IPS-18a (cell line): ENCODE data around the gene CUTA.
"Not testable (repeated sequence)": the region's sequence is repeated elsewhere in the genome, so short reads cannot be mapped to it uniquely, and the experiment has no call there.

Experiments used
- H3K27ac ChIP-seq: one replicate; pipeline ENCODE4 v1.5.1; 2013; ENCODE audit warnings: low read length
- H3K27me3 ChIP-seq: one replicate; pipeline ENCODE4 v1.6.1; 2013; ENCODE audit warnings: mild to moderate bottlenecking, low read length; ENCODE audit not compliant: control insufficient read depth, insufficient read depth
- H3K36me3 ChIP-seq: one replicate; pipeline ENCODE4 v1.6.1; 2013; ENCODE audit warnings: low read depth, low read length; ENCODE audit not compliant: control insufficient read depth
- H3K4me1 ChIP-seq: one replicate; pipeline ENCODE4 v1.6.1; 2013; ENCODE audit warnings: low read depth, low read length; ENCODE audit not compliant: control insufficient read depth
- H3K4me3 ChIP-seq: one replicate; pipeline ENCODE4 v1.5.1; 2013; ENCODE audit warnings: low read length
- H3K9ac ChIP-seq: one replicate; pipeline ENCODE4 v1.6.1; 2013; ENCODE audit warnings: mild to moderate bottlenecking, low read length, moderate library complexity
- H3K9me3 ChIP-seq: one replicate; pipeline ENCODE4 v1.6.1; 2013; ENCODE audit warnings: low read depth, low read length; ENCODE audit not compliant: control insufficient read depth

CUTA gene

DNA sequence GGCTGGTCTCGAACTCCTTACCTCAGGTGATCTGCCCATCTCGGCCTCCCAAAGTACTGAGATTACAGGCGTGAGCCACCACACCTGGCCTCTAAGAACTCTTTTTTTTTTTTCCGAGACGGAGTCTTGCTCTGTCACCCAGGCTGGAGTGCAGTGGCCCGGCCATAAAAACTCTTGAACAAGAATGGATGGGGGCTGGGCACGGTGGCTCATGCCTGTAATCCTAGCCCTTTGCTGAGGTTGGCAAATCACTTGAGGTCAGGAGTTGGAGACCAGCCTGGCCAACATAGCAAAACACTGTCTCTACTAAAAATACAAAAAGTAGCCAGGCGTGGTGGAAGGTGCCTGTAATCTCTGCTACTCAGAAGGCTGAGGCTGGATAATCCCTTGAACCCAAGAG is 46.0 kb downstream of the CUTA start:
- not testable (repeated sequence) for H3K4me3 ChIP-seq, H3K9me3 ChIP-seq, H3K4me1 ChIP-seq, H3K27ac ChIP-seq, H3K36me3 ChIP-seq, H3K9ac ChIP-seq, H3K27me3 ChIP-seq

DNA sequence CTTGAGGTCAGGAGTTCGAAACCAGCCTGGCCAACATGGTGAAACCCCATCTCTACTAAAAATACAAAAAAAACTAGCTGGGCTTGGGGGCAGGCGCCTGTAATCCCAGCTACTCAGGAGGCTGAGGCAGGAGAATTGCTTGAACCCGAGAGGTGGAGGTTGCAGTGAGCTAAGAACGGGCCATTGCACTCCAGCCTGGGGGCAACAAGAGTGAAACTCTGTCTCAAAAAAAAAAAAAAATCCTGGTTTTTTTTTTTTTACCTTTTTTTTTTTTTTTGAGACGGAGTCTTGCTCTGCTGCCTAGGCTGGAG is 50.2 kb downstream of the CUTA start:
- peaks cover 11% of the 10 kb centered on the region for H3K4me1 ChIP-seq
- H3K4me3 ChIP-seq, H3K9ac ChIP-seq, H3K27me3 ChIP-seq, H3K27ac ChIP-seq, H3K9me3 ChIP-seq, H3K36me3 ChIP-seq: not testable (repeated sequence)

DNA sequence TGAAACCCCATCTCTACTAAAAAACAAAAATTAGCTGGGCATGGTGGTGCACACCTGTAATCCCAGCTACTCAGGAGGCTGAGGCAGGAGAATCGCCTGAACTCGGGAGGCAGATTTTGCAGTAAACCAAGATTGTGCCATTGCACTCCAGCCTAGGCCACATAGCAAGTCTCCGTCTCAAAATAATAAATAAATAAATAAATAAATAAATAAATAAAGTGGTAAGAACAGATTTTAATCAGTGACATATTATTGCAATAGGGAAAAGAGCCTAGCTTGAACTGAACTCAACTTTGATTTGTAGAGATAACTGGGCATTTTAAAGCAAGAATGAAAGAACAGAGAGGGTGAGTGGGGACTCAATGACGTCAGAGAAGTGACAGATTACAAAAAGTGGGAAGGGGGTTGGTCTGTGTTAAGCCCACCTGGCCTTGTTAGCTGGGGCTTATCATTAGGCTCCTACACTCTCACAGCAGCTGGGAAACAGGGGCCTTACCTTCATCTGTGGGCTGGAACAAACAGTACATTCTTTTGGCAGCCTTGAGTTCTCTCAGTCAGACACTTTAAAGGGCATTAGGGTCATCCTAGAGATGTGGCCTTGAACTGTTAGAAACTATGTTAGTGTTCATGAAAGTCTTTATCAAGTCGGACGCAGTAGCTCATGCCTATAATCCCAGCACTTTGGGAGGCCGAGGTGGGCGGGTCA is 50.7 kb downstream of the CUTA start:
- Histone ChIP-seq H3K36me3 (no peaks in the 10 kb centered on the region), H3K9ac (no peak overlapping the region), H3K27me3 (no peaks in the 10 kb centered on the region), H3K4me3 (no peak overlapping the region), H3K4me1 (peaks cover 11% of the 10 kb centered on the region), H3K27ac (no peak overlapping the region), H3K9me3 (no peaks in the 10 kb centered on the region)
